ENCODE data around the gene PTCHD1.

PTCHD1 gene

DNA sequence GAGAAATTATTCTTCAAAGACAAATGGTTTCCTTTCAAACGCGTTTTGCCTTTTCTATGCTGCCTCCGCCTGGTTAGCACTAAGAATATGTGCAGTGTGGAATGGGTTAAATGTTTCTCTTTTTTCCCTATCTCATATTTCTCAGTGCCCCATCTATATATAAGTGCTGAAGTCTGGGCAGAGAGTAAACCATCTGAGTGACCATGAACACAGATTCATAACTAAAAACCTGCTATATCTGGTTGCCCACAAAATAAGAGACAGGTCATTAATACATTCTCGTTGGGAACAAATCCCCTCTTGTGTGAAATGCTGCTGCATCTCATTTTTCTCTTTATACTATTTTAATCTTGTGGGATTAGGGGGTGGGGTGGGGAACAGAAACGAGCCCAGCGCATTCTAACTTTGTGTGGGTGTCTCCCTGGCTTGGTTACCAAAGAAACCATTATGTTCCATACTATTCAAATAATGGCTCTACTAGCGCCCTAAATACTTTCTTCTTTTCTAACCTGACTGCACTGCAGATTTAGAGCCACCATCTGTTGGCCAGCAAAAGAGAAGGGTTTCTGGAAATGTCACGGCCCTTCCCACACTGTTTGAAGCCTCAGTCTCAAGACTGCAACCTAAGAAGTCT is 42.2 kb upstream of the PTCHD1 start:
- Histone ChIP-seq H3F3A (ENCODE audit: insufficient read depth) (no peaks in the 10 kb centered on the region), H3K9me3 (ENCODE audit: insufficient read depth, low read length) (no peaks in the 10 kb centered on the region)

DNA sequence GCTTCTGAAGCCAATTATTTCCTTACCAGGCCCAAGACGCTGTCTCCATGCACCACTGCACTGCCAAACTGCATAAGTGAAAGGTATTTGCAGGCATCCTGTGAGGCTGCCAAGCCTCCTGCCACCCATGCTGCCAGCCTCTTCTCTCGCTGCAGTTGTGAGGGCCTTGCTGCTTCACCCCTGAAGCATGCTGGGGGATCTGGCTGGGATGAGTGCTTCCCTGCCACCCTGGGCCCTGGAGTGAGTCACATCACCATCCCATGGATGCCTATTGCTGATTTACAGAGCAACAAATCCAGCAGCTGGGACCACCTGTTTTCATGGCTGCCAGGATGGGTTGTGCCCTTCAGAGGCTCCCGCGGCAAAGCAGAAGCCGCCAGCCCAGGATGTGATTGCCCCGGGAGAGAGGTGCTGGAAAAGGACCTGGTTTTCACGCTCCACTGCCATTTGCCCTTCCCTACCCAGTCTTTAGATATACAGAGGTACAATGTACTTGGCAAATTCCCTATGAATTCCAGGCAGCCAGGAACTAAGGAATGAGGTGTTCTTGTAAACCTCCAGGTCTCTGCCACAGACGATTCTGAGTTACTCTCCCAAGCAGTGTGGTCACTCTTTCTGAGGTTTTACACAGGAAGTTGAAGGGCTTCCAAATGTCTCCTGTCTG is 41.5 kb upstream of the PTCHD1 start:
- no peaks in the 10 kb centered on the region for H3K36me3 ChIP-seq (ENCODE audit: low read length)
- no peak for TF ChIP-seq EZH2phosphoT487 (conservative IDR thresholded peaks at IDR 0.05; ENCODE audit: low read length)
- TF ChIP-seq, protein P1, sequence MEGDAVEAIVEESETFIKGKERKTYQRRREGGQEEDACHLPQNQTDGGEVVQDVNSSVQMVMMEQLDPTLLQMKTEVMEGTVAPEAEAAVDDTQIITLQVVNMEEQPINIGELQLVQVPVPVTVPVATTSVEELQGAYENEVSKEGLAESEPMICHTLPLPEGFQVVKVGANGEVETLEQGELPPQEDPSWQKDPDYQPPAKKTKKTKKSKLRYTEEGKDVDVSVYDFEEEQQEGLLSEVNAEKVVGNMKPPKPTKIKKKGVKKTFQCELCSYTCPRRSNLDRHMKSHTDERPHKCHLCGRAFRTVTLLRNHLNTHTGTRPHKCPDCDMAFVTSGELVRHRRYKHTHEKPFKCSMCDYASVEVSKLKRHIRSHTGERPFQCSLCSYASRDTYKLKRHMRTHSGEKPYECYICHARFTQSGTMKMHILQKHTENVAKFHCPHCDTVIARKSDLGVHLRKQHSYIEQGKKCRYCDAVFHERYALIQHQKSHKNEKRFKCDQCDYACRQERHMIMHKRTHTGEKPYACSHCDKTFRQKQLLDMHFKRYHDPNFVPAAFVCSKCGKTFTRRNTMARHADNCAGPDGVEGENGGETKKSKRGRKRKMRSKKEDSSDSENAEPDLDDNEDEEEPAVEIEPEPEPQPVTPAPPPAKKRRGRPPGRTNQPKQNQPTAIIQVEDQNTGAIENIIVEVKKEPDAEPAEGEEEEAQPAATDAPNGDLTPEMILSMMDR (IDR thresholded peaks at IDR 0.05; ENCODE audit: insufficient read depth, low read length, poor library complexity, severe bottlenecking): no peak
- no peaks in the 10 kb centered on the region for H3F3A ChIP-seq (ENCODE audit: insufficient read depth)
- no peak overlapping the region for H3K4me3 ChIP-seq (ENCODE audit: insufficient read depth, low read length, poor library complexity, severe bottlenecking)
- no peak overlapping the region for H3K4me2 ChIP-seq (ENCODE audit: low read depth, low read length, poor library complexity, severe bottlenecking)
- no peaks in the 10 kb centered on the region for H3K9me3 ChIP-seq (ENCODE audit: insufficient read depth, low read length)
- no peaks in the 10 kb centered on the region for H3K27me3 ChIP-seq (ENCODE audit: low read length)
- no peaks in the 10 kb centered on the region for H4K20me1 ChIP-seq (ENCODE audit: low read depth, low read length)
- H3K9ac ChIP-seq (ENCODE audit: low read length): no peak overlapping the region
- no peaks in the 10 kb centered on the region for H3K9me2 ChIP-seq (replicated peaks; ENCODE audit: insufficient read depth, low read length)
- no peak overlapping the region for H3K27ac ChIP-seq (ENCODE audit: low read depth, low read length)
- no peaks in the 10 kb centered on the region for H3K79me2 ChIP-seq (ENCODE audit: insufficient read depth, low read length)
- H2AFZ ChIP-seq (ENCODE audit: low read depth, low read length, severe bottlenecking): no peak overlapping the region

More for the DNA sequence above, 42.2 kb upstream of the PTCHD1 start:
- Histone ChIP-seq H3K27me3 (ENCODE audit: low read length) (no peaks in the 10 kb centered on the region), H3K79me2 (ENCODE audit: insufficient read depth, low read length) (no peaks in the 10 kb centered on the region), H4K20me1 (ENCODE audit: low read depth, low read length) (no peaks in the 10 kb centered on the region), H3K4me2 (ENCODE audit: low read depth, low read length, poor library complexity, severe bottlenecking) (no peak overlapping the region), H3K9me2 (replicated peaks; ENCODE audit: insufficient read depth, low read length) (no peaks in the 10 kb centered on the region), H3K4me3 (ENCODE audit: insufficient read depth, low read length, poor library complexity, severe bottlenecking) (no peak overlapping the region), H3K27ac (ENCODE audit: low read depth, low read length) (no peak overlapping the region), H3K9ac (ENCODE audit: low read length) (no peak overlapping the region), H3K36me3 (ENCODE audit: low read length) (no peaks in the 10 kb centered on the region), H2AFZ (ENCODE audit: low read depth, low read length, severe bottlenecking) (no peak overlapping the region)
- TF ChIP-seq, protein P1 (IDR thresholded peaks at IDR 0.05; ENCODE audit: insufficient read depth, low read length, poor library complexity, severe bottlenecking): no peak
- no peak for TF ChIP-seq EZH2phosphoT487 (conservative IDR thresholded peaks at IDR 0.05; ENCODE audit: low read length)

DNA sequence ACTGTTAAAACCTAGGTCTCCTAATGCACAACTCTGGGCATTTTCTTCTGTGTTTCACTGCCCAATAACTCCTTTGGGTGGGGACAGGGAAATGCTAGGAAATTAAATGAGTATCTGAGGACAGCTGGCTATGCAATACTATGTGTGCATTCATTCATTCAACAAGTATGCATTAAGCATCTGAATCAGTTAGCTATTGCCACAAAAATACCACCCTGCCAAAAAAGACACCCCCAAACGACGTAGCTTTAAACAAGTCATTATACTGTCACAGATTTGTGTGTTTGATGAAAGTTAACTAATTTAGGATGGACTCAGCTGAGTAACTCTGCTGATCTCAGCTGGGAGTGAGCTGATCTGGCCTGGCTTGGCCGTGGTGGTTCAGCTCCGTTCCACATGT is 29.8 kb upstream of the PTCHD1 start:
- H3K9me3 ChIP-seq (ENCODE audit: insufficient read depth, low read length): no peaks in the 10 kb centered on the region
- H3K27me3 ChIP-seq (ENCODE audit: low read length): no peaks in the 10 kb centered on the region
- no peak overlapping the region for H3K27ac ChIP-seq (ENCODE audit: low read depth, low read length)
- TF ChIP-seq, protein P1 (IDR thresholded peaks at IDR 0.05; ENCODE audit: insufficient read depth, low read length, poor library complexity, severe bottlenecking): no peak
- no peak for TF ChIP-seq EZH2phosphoT487 (conservative IDR thresholded peaks at IDR 0.05; ENCODE audit: low read length)
- no peak overlapping the region for H2AFZ ChIP-seq (ENCODE audit: low read depth, low read length, severe bottlenecking)
- no peak overlapping the region for H3K4me2 ChIP-seq (ENCODE audit: low read depth, low read length, poor library complexity, severe bottlenecking)
- H4K20me1 ChIP-seq (ENCODE audit: low read depth, low read length): no peaks in the 10 kb centered on the region
- H3K4me3 ChIP-seq (ENCODE audit: insufficient read depth, low read length, poor library complexity, severe bottlenecking): no peak overlapping the region
- no peaks in the 10 kb centered on the region for H3F3A ChIP-seq (ENCODE audit: insufficient read depth)
- H3K36me3 ChIP-seq (ENCODE audit: low read length): no peaks in the 10 kb centered on the region
- no peaks in the 10 kb centered on the region for H3K9me2 ChIP-seq (replicated peaks; ENCODE audit: insufficient read depth, low read length)
- no peak overlapping the region for H3K9ac ChIP-seq (ENCODE audit: low read length)
- no peaks in the 10 kb centered on the region for H3K79me2 ChIP-seq (ENCODE audit: insufficient read depth, low read length)
